ENCODE data around the gene S1PR5.

Gene S1PR5

GRCh38 chr19:10501971-10502523 is 15.2 kb downstream of the S1PR5 start:
- Histone ChIP-seq H3K4me3 (ENCODE audit: low read length) (peak overlapping the region; percentile 95), H3K9me3 (ENCODE audit: control insufficient read depth, insufficient read depth, low read length) (no peaks in the 10 kb centered on the region), H3K79me2 (ENCODE audit: control insufficient read depth, low read length) (peaks cover 54% of the 10 kb centered on the region), H3K4me1 (ENCODE audit: control insufficient read depth, low read length) (peaks cover 27% of the 10 kb centered on the region), H3K9me2 (replicated peaks; ENCODE audit: control insufficient read depth, low read length) (no peaks in the 10 kb centered on the region), H3K4me2 (ENCODE audit: low read length) (peak overlapping the region; percentile 96), H4K20me1 (ENCODE audit: control insufficient read depth, insufficient read depth, low read depth, low read length) (peaks cover 6% of the 10 kb centered on the region; the same call in 1 of the 2 replicates), H3F3A (ENCODE audit: control insufficient read depth, insufficient read depth) (0 out of 2 replicates have a peak, but pooled peaks cover 9% of the 10 kb centered on the region), H3K36me3 (ENCODE audit: control insufficient read depth, low read length) (peaks cover 48% of the 10 kb centered on the region), H3K27ac (ENCODE audit: low read depth, low read length) (peak overlapping the region; percentile 77), H3K27me3 (ENCODE audit: control insufficient read depth, low read length) (no peaks in the 10 kb centered on the region)
- TF ChIP-seq CTCF (IDR thresholded peaks at IDR 0.05; ENCODE audit: low read depth, low read length, poor library complexity, severe bottlenecking) = no peak
- no peak for TF ChIP-seq EZH2phosphoT487 (IDR thresholded peaks at IDR 0.05; ENCODE audit: borderline replicate concordance, low read length)

- Histone ChIP-seq H3K4me1 (ENCODE audit: control insufficient read depth, low read length) (peaks cover 20% of the 10 kb centered on the region), H4K20me1 (ENCODE audit: control insufficient read depth, insufficient read depth, low read depth, low read length) (peaks cover 6% of the 10 kb centered on the region; the same call in 1 of the 2 replicates), H3K36me3 (ENCODE audit: control insufficient read depth, low read length) (peaks cover 60% of the 10 kb centered on the region), H3F3A (ENCODE audit: control insufficient read depth, insufficient read depth) (0 out of 2 replicates have a peak, but pooled peaks cover 5% of the 10 kb centered on the region), H3K79me2 (ENCODE audit: control insufficient read depth, low read length) (peaks cover 73% of the 10 kb centered on the region), H3K9me2 (replicated peaks; ENCODE audit: control insufficient read depth, low read length) (no peaks in the 10 kb centered on the region), H3K27me3 (ENCODE audit: control insufficient read depth, low read length) (no peaks in the 10 kb centered on the region), H3K4me2 (ENCODE audit: low read length) (0 out of 2 replicates have a peak overlapping the region, but pooled peaks have one; percentile 8), H3K4me3 (ENCODE audit: low read length) (no peak overlapping the region), H3K9me3 (ENCODE audit: control insufficient read depth, insufficient read depth, low read length) (no peaks in the 10 kb centered on the region), H3K27ac (ENCODE audit: low read depth, low read length) (no peak overlapping the region)
- TF ChIP-seq EZH2phosphoT487 (IDR thresholded peaks at IDR 0.05; ENCODE audit: borderline replicate concordance, low read length) = no peak
- no peak for TF ChIP-seq CTCF (IDR thresholded peaks at IDR 0.05; ENCODE audit: low read depth, low read length, poor library complexity, severe bottlenecking)
These were observed 17.0 kb downstream of the S1PR5 start for GRCh38 chr19:10500247-10500592.

- H3K36me3 ChIP-seq (ENCODE audit: control insufficient read depth, low read length) = peaks cover 63% of the 10 kb centered on the region
- H3K27me3 ChIP-seq (ENCODE audit: control insufficient read depth, low read length) = no peaks in the 10 kb centered on the region
- TF ChIP-seq EZH2phosphoT487 (IDR thresholded peaks at IDR 0.05; ENCODE audit: borderline replicate concordance, low read length) (no peak), CTCF (IDR thresholded peaks at IDR 0.05; ENCODE audit: low read depth, low read length, poor library complexity, severe bottlenecking) (no peak)
- H3K4me3 ChIP-seq (ENCODE audit: low read length) = no peak overlapping the region
- H3K4me2 ChIP-seq (ENCODE audit: low read length) = no peak overlapping the region
- H3K9me3 ChIP-seq (ENCODE audit: control insufficient read depth, insufficient read depth, low read length) = no peaks in the 10 kb centered on the region
- H3K4me1 ChIP-seq (ENCODE audit: control insufficient read depth, low read length) = peaks cover 20% of the 10 kb centered on the region
- 0 out of 2 replicates have a peak, but pooled peaks cover 2% of the 10 kb centered on the region for H3F3A ChIP-seq (ENCODE audit: control insufficient read depth, insufficient read depth)
- no peak overlapping the region for H3K27ac ChIP-seq (ENCODE audit: low read depth, low read length)
- no peaks in the 10 kb centered on the region for H3K9me2 ChIP-seq (replicated peaks; ENCODE audit: control insufficient read depth, low read length)
- peaks cover 6% of the 10 kb centered on the region; the same call in 1 of the 2 replicates for H4K20me1 ChIP-seq (ENCODE audit: control insufficient read depth, insufficient read depth, low read depth, low read length)
- H3K79me2 ChIP-seq (ENCODE audit: control insufficient read depth, low read length) = peaks cover 76% of the 10 kb centered on the region
These were observed 17.5 kb downstream of the S1PR5 start for GRCh38 chr19:10499550-10500246.

All from DOHH2 (cell line).